Panc1 (cell line): ENCODE data around the gene TNRC6B. TPM values are rescaled to one million over a fixed set of nuclear protein-coding genes. Genes with fewer than 3 reads are reported as not detected.

Experiments
- ATAC-seq: fragments of 200-7000 bp; cut with Tn5 transposase; 2 replicates; pipeline ENCODE4 v1.9.1; 2020; ENCODE audit warnings: mild to moderate bottlenecking, moderate library complexity
- BruUV-seq: library from RNA; stranded (reverse); fragments of 400-500 nt; replicated peaks from 2 replicates; lab custom pipeline; 2021; lab: Mats Ljungman, UMichigan
- CTCF ChIA-PET: fragments of 300-600 bp; sonication (Branson Sonifier 250); formaldehyde crosslinking; loops from one replicate; lab custom pipeline; 2022; ENCODE audit warnings: antibody characterized with exemption; lab: Charles Lee
- POLR2A ChIA-PET: fragments of 300-600 bp; sonication (Branson Sonifier 250); formaldehyde crosslinking; loops from one replicate; lab custom pipeline; 2022; ENCODE audit warnings: antibody characterized with exemption; lab: Charles Lee
- DNase-seq: peaks from one replicate; pipeline ENCODE4 v3.0.0-alpha.2; 2010; ENCODE audit warnings: low read depth, low spot score
- H3K27ac ChIP-seq: 2 replicates; pipeline ENCODE4 v1.5.1; 2011; ENCODE audit warnings: mild to moderate bottlenecking, low read length, inconsistent platforms
- H3K27me3 ChIP-seq: fragments of 200-500 bp; sonication (Bioruptor generic); 2 replicates; pipeline ENCODE4 v1.6.0; 2014; ENCODE audit warnings: low read length, inconsistent platforms; ENCODE audit not compliant: control insufficient read depth, insufficient read depth
- H3K36me3 ChIP-seq: fragments of 200-500 bp; sonication (Bioruptor generic); 2 replicates; pipeline ENCODE4 v1.5.1; 2014; ENCODE audit warnings: inconsistent platforms, mild to moderate bottlenecking, low read length, moderate library complexity; ENCODE audit not compliant: control insufficient read depth, insufficient read depth
- H3K4me1 ChIP-seq: 2 replicates; pipeline ENCODE4 v1.5.1; 2011; ENCODE audit warnings: inconsistent platforms, mild to moderate bottlenecking, low read length, moderate library complexity; ENCODE audit not compliant: control insufficient read depth, insufficient read depth
- H3K4me3 ChIP-seq, 2 experiments: 2 replicates each; pipeline ENCODE4 v1.5.1; 2011 to 2012; ENCODE audit warnings: low read depth in 2 of 2, low read length in 2 of 2, mild to moderate bottlenecking in 2 of 2, inconsistent platforms in 1 of 2, moderate library complexity in 1 of 2
- H3K9me3 ChIP-seq: fragments of 200-500 bp; sonication (Bioruptor generic); 2 replicates; pipeline ENCODE4 v1.5.1; 2014; ENCODE audit warnings: low read depth, mild to moderate bottlenecking, inconsistent platforms, low read length, moderate library complexity; ENCODE audit not compliant: control insufficient read depth, insufficient read depth
- POLR2AphosphoS5 ChIP-seq: IDR thresholded peaks from 2 replicates; pipeline ENCODE4 v1.6.1; 2012; ENCODE audit warnings: mild to moderate bottlenecking, low read depth, low read length, moderate library complexity
- REST ChIP-seq, 2 experiments: IDR thresholded peaks; 2 replicates each; pipeline ENCODE4 v1.6.1; 2011 to 2012; ENCODE audit warnings: low read depth in 2 of 2, control low read depth in 1 of 2, low read length in 1 of 2, mild to moderate bottlenecking in 1 of 2, moderate library complexity in 1 of 2; ENCODE audit not compliant: insufficient read depth in 1 of 2
- SIN3A ChIP-seq: IDR thresholded peaks from 2 replicates; pipeline ENCODE4 v1.6.1; 2012; ENCODE audit warnings: low read depth, mild to moderate bottlenecking, low read length, moderate library complexity, borderline replicate concordance; ENCODE audit not compliant: insufficient read depth
- TCF7L2 ChIP-seq: IDR thresholded peaks from 2 replicates; pipeline ENCODE4 v1.6.1; 2011; ENCODE audit warnings: mild to moderate bottlenecking, low read depth, low read length, inconsistent platforms
- in situ Hi-C: cut with HindIII; loops from 2 replicates; pipeline ENCODE4 v1.10.0; 2016; ENCODE audit warnings: low sequenced_read_pairs, low pct_unique_long_range_greater_than_20kb
- intact Hi-C: fragments of 100-400 bp; cut with micrococcal nuclease; formaldehyde crosslinking; loops from one replicate; pipeline ENCODE4 v1.10.0; 2022; ENCODE audit not compliant: unreplicated experiment
- total RNA-seq: library from RNA; stranded (reverse); gene quantifications from one replicate; pipeline ENCODE4 v1.2.1, GENCODE V29; 2021; ENCODE audit not compliant: unreplicated experiment
- TF ChIP-seq, protein P1 (sequence below): fragments of 450-650 bp; IDR thresholded peaks from 2 replicates; pipeline ENCODE4 v1.5.1; 2017; ENCODE audit warnings: mild to moderate bottlenecking

The TNRC6B gene
- total RNA-seq, 1 experiment from 2014 or later: 30.7 TPM

GRCh38 chr22:40256516-40256915 lies 78.8 kb downstream of the TNRC6B start:
- Histone ChIP-seq H3K4me1 (no peaks in the 10 kb centered on the region), H3K9me3 (no peaks in the 10 kb centered on the region), H3K36me3 (no peaks in the 10 kb centered on the region), H3K27ac (no peak overlapping the region), H3K4me3 (no peak overlapping the region), H3K27me3 (no peaks in the 10 kb centered on the region)
- DNase-seq (no peak), ATAC-seq (no peak)
- POLR2A ChIA-PET: no interaction called here
- CTCF ChIA-PET: no interaction called here
- in situ Hi-C loops: no loop called here
- intact Hi-C loops: no loop called here
- no peak for TF ChIP-seq TCF7L2
- no peak for TF ChIP-seq SIN3A
- TF ChIP-seq REST (IDR thresholded peaks at IDR 0.05; ENCODE audit: insufficient read depth in 1 of 2, low read depth in 2 of 2, low read length in 1 of 2): no peak
- TF ChIP-seq POLR2AphosphoS5: no peak
- TF ChIP-seq, protein P1, sequence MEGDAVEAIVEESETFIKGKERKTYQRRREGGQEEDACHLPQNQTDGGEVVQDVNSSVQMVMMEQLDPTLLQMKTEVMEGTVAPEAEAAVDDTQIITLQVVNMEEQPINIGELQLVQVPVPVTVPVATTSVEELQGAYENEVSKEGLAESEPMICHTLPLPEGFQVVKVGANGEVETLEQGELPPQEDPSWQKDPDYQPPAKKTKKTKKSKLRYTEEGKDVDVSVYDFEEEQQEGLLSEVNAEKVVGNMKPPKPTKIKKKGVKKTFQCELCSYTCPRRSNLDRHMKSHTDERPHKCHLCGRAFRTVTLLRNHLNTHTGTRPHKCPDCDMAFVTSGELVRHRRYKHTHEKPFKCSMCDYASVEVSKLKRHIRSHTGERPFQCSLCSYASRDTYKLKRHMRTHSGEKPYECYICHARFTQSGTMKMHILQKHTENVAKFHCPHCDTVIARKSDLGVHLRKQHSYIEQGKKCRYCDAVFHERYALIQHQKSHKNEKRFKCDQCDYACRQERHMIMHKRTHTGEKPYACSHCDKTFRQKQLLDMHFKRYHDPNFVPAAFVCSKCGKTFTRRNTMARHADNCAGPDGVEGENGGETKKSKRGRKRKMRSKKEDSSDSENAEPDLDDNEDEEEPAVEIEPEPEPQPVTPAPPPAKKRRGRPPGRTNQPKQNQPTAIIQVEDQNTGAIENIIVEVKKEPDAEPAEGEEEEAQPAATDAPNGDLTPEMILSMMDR: no peak
- BruUV-seq: no TSS peak

GRCh38 chr22:40258017-40258416 lies 80.3 kb downstream of the TNRC6B start:
- H3K9me3 ChIP-seq: no peaks in the 10 kb centered on the region
- in situ Hi-C loops: no loop called here
- no TSS peak for BruUV-seq
- intact Hi-C loops: no loop called here
- no peak for ATAC-seq
- H3K36me3 ChIP-seq: no peaks in the 10 kb centered on the region
- no peak for TF ChIP-seq POLR2AphosphoS5
- TF ChIP-seq SIN3A: no peak
- TF ChIP-seq, protein P1: no peak
- no peak for TF ChIP-seq REST (IDR thresholded peaks at IDR 0.05; ENCODE audit: insufficient read depth in 1 of 2, low read depth in 2 of 2, low read length in 1 of 2)
- TF ChIP-seq TCF7L2: no peak
- ChIA-PET CTCF (no interaction called here), POLR2A (no interaction called here)
- no peak for DNase-seq
- no peak overlapping the region for H3K4me3 ChIP-seq
- no peaks in the 10 kb centered on the region for H3K4me1 ChIP-seq
- no peaks in the 10 kb centered on the region for H3K27me3 ChIP-seq
- H3K27ac ChIP-seq: no peak overlapping the region
